IMR-90 (cell line): ENCODE measurements around the gene FN3KRP. TPM values are rescaled to one million over a fixed set of nuclear protein-coding genes. Genes with fewer than 3 reads are reported as not detected.
A peak's percentile ranks its signal among the peaks of the same experiment; 100 is the strongest.

Experiments
- ATAC-seq: fragments of 200-7000 bp; cut with Tn5 transposase; 2 replicates; pipeline ENCODE4 v1.9.1; 2020; ENCODE audit warnings: low read depth, mild to moderate bottlenecking, moderate library complexity
- BruUV-seq: library from RNA; stranded (reverse); fragments of 400-500 nt; replicated peaks from 2 replicates; lab custom pipeline; 2021; lab: Mats Ljungman, UMichigan
- CTCF ChIA-PET: fragments of 300-600 bp; formaldehyde crosslinking; extraction: SDS; loops from one replicate; lab custom pipeline; 2021; ENCODE audit warnings: antibody characterized with exemption; lab: Yijun Ruan, JAX
- POLR2A ChIA-PET: fragments of 300-600 bp; sonication (Branson Sonifier 250); formaldehyde crosslinking; loops from one replicate; lab custom pipeline; 2022; ENCODE audit warnings: antibody characterized with exemption; ENCODE audit not compliant: unreplicated experiment; lab: Charles Lee
- DNase-seq: peaks from one replicate; pipeline ENCODE4 v3.0.0; 2013
- H2AFZ ChIP-seq: replicated peaks from 2 replicates; pipeline ENCODE3; 2013; ENCODE audit warnings: low read length, mild to moderate bottlenecking; ENCODE audit not compliant: poor library complexity
- H2AK5ac ChIP-seq: 2 replicates; pipeline ENCODE4 v1.6.1; 2013; ENCODE audit warnings: low read depth, low read length, inconsistent platforms
- H2AK9ac ChIP-seq: replicated peaks from 2 replicates; pipeline ENCODE3; 2013; ENCODE audit warnings: mild to moderate bottlenecking, low read depth, low read length, moderate library complexity; ENCODE audit not compliant: poor library complexity
- H2BK120ac ChIP-seq: 2 replicates; pipeline ENCODE4 v1.6.1; 2013; ENCODE audit warnings: low read depth, low read length, inconsistent platforms
- H2BK15ac ChIP-seq: 3 replicates; pipeline ENCODE4 v1.6.1; 2013; ENCODE audit warnings: low read depth, low read length, inconsistent platforms
- H2BK20ac ChIP-seq: 2 replicates; pipeline ENCODE4 v1.6.1; 2013; ENCODE audit warnings: low read depth, mild to moderate bottlenecking, inconsistent platforms, low read length, moderate library complexity
- H2BK5ac ChIP-seq: 2 replicates; pipeline ENCODE4 v1.6.1; 2013; ENCODE audit warnings: mild to moderate bottlenecking, low read depth, low read length, inconsistent platforms; ENCODE audit not compliant: poor library complexity, severe bottlenecking
- H3K14ac ChIP-seq: replicated peaks from 2 replicates; pipeline ENCODE4 v1.6.1; 2013; ENCODE audit warnings: low read depth, low read length, inconsistent platforms
- H3K18ac ChIP-seq: 2 replicates; pipeline ENCODE4 v1.6.1; 2013; ENCODE audit warnings: low read depth, low read length, control low read depth
- H3K23ac ChIP-seq: 2 replicates; pipeline ENCODE4 v1.6.1; 2013; ENCODE audit warnings: low read depth, low read length, inconsistent platforms
- H3K27ac ChIP-seq: 2 replicates; pipeline ENCODE4 v1.5.1; 2013; ENCODE audit warnings: mild to moderate bottlenecking, control low read depth, low read length; ENCODE audit not compliant: insufficient read depth
- H3K27me3 ChIP-seq: 2 replicates; pipeline ENCODE4 v1.6.1; 2013; ENCODE audit warnings: low read length; ENCODE audit not compliant: control insufficient read depth, insufficient read depth
- H3K36me3 ChIP-seq: 2 replicates; pipeline ENCODE4 v1.6.1; 2013; ENCODE audit warnings: low read length, mixed read lengths; ENCODE audit not compliant: control insufficient read depth, insufficient read depth
- H3K4ac ChIP-seq: 2 replicates; pipeline ENCODE4 v1.6.1; 2013; ENCODE audit warnings: low read depth, low read length, inconsistent platforms
- H3K4me1 ChIP-seq: 2 replicates; pipeline ENCODE4 v1.6.1; 2013; ENCODE audit warnings: low read length, mixed read lengths; ENCODE audit not compliant: control insufficient read depth, insufficient read depth
- H3K4me2 ChIP-seq: 2 replicates; pipeline ENCODE4 v1.6.1; 2013; ENCODE audit warnings: low read depth, mild to moderate bottlenecking, control low read depth, low read length, moderate library complexity
- H3K4me3 ChIP-seq: 2 replicates; pipeline ENCODE4 v1.5.1; 2013; ENCODE audit warnings: low read depth, mild to moderate bottlenecking, control low read depth, low read length, moderate library complexity; ENCODE audit not compliant: insufficient read depth
- H3K56ac ChIP-seq: 2 replicates; pipeline ENCODE4 v1.6.1; 2013; ENCODE audit warnings: low read length, inconsistent platforms; ENCODE audit not compliant: insufficient read depth; ENCODE audit errors: extremely low read depth
- H3K79me1 ChIP-seq, 2 experiments: 2 replicates each; pipeline ENCODE4 v1.6.1; 2013; ENCODE audit warnings: low read length in 2 of 2, inconsistent platforms in 1 of 2, low read depth in 1 of 2
- H3K9ac ChIP-seq: 2 replicates; pipeline ENCODE4 v1.6.1; 2013; ENCODE audit warnings: low read depth, low read length, control low read depth
- H3K9me1 ChIP-seq: 2 replicates; pipeline ENCODE4 v1.6.1; 2013; ENCODE audit warnings: low read length, inconsistent platforms; ENCODE audit not compliant: insufficient read depth
- H3K9me3 ChIP-seq: 2 replicates; pipeline ENCODE4 v1.6.1; 2013; ENCODE audit warnings: low read length; ENCODE audit not compliant: control insufficient read depth, insufficient read depth
- H4K20me1 ChIP-seq: 2 replicates; pipeline ENCODE4 v1.6.1; 2013; ENCODE audit warnings: low read length, inconsistent platforms; ENCODE audit not compliant: insufficient read depth
- H4K5ac ChIP-seq: 2 replicates; pipeline ENCODE4 v1.6.1; 2013; ENCODE audit warnings: mild to moderate bottlenecking, low read depth, low read length, control low read depth
- H4K8ac ChIP-seq, 2 experiments: 2 replicates each; pipeline ENCODE4 v1.6.1; 2013; ENCODE audit warnings: low read depth in 2 of 2, low read length in 2 of 2, control low read depth in 1 of 2, inconsistent platforms in 1 of 2
- H4K91ac ChIP-seq: 2 replicates; pipeline ENCODE4 v1.6.1; 2013; ENCODE audit warnings: low read depth, low read length, inconsistent platforms; ENCODE audit not compliant: insufficient read depth
- BHLHE40 ChIP-seq: fragments of 150-350 bp; IDR thresholded peaks from 2 replicates; pipeline ENCODE4 v1.6.1; 2016; ENCODE audit warnings: mild to moderate bottlenecking, low read depth, low read length
- CHD1 ChIP-seq: IDR thresholded peaks from 2 replicates; pipeline ENCODE4 v1.6.1; 2012; ENCODE audit warnings: low read depth, low read length, improper control_type of control experiment
- ELK1 ChIP-seq: fragments of 150-350 bp; IDR thresholded peaks from 2 replicates; pipeline ENCODE4 v1.6.1; 2016; ENCODE audit warnings: low read depth, mild to moderate bottlenecking, low read length, moderate library complexity, borderline replicate concordance
- FOS ChIP-seq: fragments of 150-350 bp; IDR thresholded peaks from 2 replicates; pipeline ENCODE4 v1.6.1; 2016; ENCODE audit warnings: low read depth, low read length
- MAZ ChIP-seq: IDR thresholded peaks from 2 replicates; pipeline ENCODE4 v1.6.1; 2012; ENCODE audit warnings: low read depth, mild to moderate bottlenecking, low read length, improper control_type of control experiment, moderate library complexity, borderline replicate concordance
- MXI1 ChIP-seq: IDR thresholded peaks from 2 replicates; pipeline ENCODE4 v1.6.1; 2012; ENCODE audit warnings: low read depth, mild to moderate bottlenecking, low read length, moderate library complexity, borderline replicate concordance
- POLR2A ChIP-seq: IDR thresholded peaks from 2 replicates; pipeline ENCODE4 v1.6.1; 2012; ENCODE audit warnings: mild to moderate bottlenecking, low read depth, low read length
- RCOR1 ChIP-seq: IDR thresholded peaks from 2 replicates; pipeline ENCODE4 v1.6.1; 2012; ENCODE audit warnings: mild to moderate bottlenecking, low read length, improper control_type of control experiment; ENCODE audit not compliant: insufficient replicate concordance
- RFX5 ChIP-seq: IDR thresholded peaks from 2 replicates; pipeline ENCODE4 v1.8.0; 2012; ENCODE audit warnings: low read depth, mild to moderate bottlenecking, low read length, moderate library complexity
- WGBS, 2 experiments: methylation state at CpG; one replicate each; pipeline versions ENCODE4 v1.1.5 to v1.1.7; 2013; ENCODE audit warnings: missing lambda C conversion rate in 2 of 2; ENCODE audit not compliant: insufficient read length in 1 of 2; ENCODE audit errors: extremely low coverage in 2 of 2; 5-methylcytosine and 5-hydroxymethylcytosine counted together
- dilution Hi-C: fragments of 300-500 bp; cut with HindIII; formaldehyde crosslinking; loops from one replicate; pipeline ENCODE4 v1.14.3; 2018; ENCODE audit warnings: low sequenced_read_pairs; ENCODE audit not compliant: unreplicated experiment
- in situ Hi-C: fragments of 300-500 bp; cut with MboI; formaldehyde crosslinking; loops from 3 replicates; pipeline ENCODE4 v1.14.3; 2019; ENCODE audit warnings: low sequenced_read_pairs, inconsistent platforms, mixed read lengths
- intact Hi-C: fragments of 100-400 bp; cut with micrococcal nuclease; formaldehyde crosslinking; loops from 2 replicates; pipeline ENCODE4 v1.10.0; 2022
- polyA plus RNA-seq, 3 experiments: library from polyadenylated mRNA; depleted of rRNA; stranded (reverse); fragments of >200 nt; gene quantifications; 2 replicates each; pipeline ENCODE4 v1.2.3, GENCODE V29; 2012; ENCODE audit warnings: low replicate concordance in 1 of 3
- total RNA-seq: library from RNA; depleted of rRNA; stranded (reverse); fragments of >200 nt; gene quantifications from 2 replicates; pipeline ENCODE4 v1.2.3, GENCODE V29; 2012

Gene FN3KRP
- total and polyA plus RNA-seq, 2 of the 4 experiments (the other 2 are of a cell fraction), result 18.6 to 20.3 TPM

- Histone ChIP-seq H4K5ac (no peak overlapping the region), H4K91ac (no peak overlapping the region), H3K4ac (no peak overlapping the region), H2AK5ac (no peak overlapping the region), H2BK20ac (no peak overlapping the region), H4K20me1 (no peaks in the 10 kb centered on the region), H3K9me3 (no peaks in the 10 kb centered on the region), H2BK120ac (no peak overlapping the region), H2BK5ac (no peak overlapping the region), H3K27ac (no peak overlapping the region), H3K27me3 (peaks cover 10% of the 10 kb centered on the region; the same call in 1 of the 2 replicates), H3K4me3 (no peak overlapping the region), H3K18ac (no peak overlapping the region), H2BK15ac (no peak overlapping the region), H3K4me1 (peaks cover 2% of the 10 kb centered on the region; the same call in 1 of the 2 replicates), H3K56ac (no peak overlapping the region), H3K9me1 (peaks cover 5% of the 10 kb centered on the region), H2AFZ (peak overlapping the region; percentile 53), H4K8ac (no peak overlapping the region), H3K14ac (no peak overlapping the region), H3K9ac (no peak overlapping the region), H3K36me3 (no peaks in the 10 kb centered on the region), H3K4me2 (no peak overlapping the region), H2AK9ac (no peak overlapping the region), H3K79me1 (no peaks in the 10 kb centered on the region), H3K23ac (no peak overlapping the region)
- no peak for ATAC-seq
- ChIA-PET CTCF (no interaction called here), POLR2A (interaction anchor here (1.2 kb wide), 1 partner anchor 24 kb away, joined by 3 read pairs; no protein-coding TSS in a partner anchor)
- intact Hi-C loops, result no loop called here
- 77% methylated on average over 6 of the region's 20 CpGs; no CpG with 5 or more reads in 1 of the 2 experiments for WGBS, 2 experiments
- TF ChIP-seq ELK1, result no peak
- no peak for TF ChIP-seq RFX5
- no peak for TF ChIP-seq MAZ
- TF ChIP-seq FOS, result no peak
- no peak for TF ChIP-seq BHLHE40
- TF ChIP-seq MXI1, result no peak
- no peak for TF ChIP-seq CHD1
- TF ChIP-seq RCOR1, result no peak
- no peak for TF ChIP-seq POLR2A
- dilution Hi-C loops, result no loop called here
- in situ Hi-C loops, result no loop called here
- DNase-seq, result no peak
- no TSS peak for BruUV-seq
These were observed 14.1 kb upstream of the FN3KRP start for GRCh38 chr17:82702231-82702927.
